SK-N-DZ (cell line): ENCODE results near the gene MORN1.

Experiments
- DNase-seq: peaks from one replicate; pipeline ENCODE4 v3.0.0-alpha.2; 2015; ENCODE audit warnings: low spot score

MORN1 gene

DNA sequence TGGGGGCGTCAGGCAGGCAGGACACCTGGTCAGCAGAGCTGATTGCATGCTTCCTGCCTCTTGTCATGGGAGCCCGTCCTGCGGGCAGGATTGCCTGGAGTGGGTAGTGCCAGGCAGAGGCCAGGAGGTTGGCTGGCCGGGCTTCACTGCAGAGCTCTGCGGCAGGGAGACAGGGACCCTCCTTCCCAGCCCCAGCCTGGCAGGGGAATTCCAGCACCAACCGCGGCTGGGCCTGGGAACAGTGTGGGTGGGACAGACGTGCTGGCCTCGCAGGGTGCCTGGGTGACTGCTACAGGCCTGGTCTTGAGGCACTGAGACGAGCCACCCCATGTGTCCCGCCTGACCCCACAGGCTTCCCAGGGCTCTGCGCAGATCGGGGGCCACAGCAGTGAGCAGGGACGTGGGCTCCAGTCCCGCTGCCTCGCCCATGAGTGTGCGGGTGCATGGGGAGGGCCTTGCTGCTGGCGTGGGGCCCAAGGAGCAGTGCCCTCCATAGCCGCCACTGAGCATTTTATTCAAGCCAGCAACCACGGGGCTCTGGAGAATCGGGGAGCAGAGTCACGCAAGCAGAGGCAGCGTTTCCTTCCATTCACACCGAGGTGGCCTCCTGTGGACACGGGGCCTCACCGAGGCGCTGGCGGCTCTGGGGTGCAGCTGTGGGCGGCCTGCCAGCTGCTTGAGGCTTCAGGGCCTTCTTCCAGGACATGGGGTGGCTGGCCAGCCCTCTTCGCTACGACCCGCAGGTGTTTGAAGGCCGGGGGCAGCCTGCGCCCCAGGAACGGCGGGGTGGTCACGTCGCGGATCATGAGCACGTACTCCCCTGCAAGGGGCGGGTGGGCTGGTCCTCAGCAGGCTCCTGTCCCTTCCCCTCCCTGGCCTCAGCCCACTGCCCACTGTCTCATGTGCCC lies 70.3 kb downstream of the MORN1 start:
- no peak for DNase-seq

DNA sequence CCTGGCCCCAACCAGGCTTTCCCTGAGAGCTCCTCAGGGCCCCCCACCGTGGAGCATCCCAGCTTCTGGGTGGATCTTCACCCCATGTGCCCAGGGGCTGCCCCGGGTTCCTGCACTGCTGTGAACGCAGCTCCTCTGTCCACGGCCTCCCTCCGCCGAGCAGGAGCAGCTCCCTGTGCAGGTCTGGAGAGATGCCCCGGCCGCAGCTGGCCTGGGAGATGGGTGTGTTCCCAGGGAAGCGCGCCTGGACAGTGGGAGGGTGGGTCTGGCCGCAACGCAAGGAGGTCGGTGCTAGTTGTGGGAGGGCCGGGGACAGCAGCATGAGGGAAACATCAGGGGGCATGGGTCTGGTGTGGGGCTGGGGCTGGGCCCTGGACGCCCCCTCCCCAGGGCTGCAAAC lies 71.3 kb downstream of the MORN1 start:
- no peak for DNase-seq

DNA sequence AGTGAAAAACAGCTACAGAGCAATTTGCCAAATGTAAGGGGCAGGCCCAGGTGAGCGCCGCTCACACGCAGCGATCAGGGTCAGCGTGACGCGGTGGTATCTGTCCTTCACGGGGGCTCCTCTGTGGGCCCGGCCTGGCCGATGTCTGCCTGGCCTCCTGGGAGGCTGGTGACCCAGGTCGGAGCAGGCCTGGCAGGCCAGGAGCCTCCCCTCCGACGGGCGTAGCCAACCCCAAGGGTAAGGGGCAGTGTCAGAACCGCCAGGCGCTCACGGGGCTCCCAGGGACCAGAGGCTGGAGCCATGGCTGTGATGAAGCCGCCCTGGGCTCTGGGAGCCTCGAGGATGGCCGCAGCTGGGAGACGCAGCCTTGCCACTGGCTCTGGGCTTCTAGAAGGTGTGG lies 72.1 kb downstream of the MORN1 start:
- DNase-seq: no peak

DNA sequence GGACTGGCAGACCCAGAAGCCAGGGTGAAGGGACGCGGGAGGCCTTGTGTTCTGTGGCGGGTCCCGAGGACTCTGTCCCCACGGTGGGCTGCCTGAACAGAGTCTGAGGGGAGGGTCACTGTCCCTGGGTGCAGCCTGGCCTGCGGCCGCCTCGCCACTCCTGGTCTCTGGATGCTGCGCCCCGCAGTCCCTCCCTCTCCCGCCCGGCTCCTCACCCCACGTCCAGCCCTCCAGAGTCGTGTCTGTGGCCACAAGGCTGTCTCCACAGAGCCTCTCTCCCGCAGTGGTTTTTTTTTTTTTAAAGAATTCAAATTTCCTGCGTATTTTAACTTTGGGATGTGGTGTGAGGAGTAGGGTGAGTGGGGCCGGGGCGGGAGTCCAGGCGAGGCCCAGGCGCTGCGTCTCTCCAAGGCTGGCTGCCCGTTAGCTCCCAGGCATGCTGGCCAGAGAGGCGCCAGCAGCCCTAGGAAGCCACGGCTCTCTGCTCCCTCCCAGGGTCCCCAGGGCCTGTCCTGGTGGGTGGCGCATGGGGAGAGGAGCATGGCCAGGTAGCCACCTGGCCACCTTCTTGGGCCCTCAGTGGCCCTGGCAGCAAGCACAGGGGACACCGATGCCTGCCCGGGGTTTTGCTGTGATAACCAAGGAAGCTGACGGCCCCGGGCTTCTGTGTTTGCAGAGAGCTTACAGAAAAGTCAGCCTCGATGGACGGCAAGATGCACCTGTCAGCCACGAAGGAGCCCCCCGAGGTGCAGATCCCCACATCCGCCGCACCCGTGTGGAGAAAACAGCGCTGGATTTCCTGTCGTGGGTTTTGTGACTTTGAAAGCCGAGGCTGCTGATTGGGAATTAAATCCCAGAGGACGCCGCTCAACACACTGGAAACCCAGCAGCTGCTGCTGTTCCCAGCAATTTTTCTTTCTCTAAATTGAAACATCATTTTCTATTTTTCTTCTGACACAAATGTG lies 72.8 kb downstream of the MORN1 start:
- DNase-seq: no peak

DNA sequence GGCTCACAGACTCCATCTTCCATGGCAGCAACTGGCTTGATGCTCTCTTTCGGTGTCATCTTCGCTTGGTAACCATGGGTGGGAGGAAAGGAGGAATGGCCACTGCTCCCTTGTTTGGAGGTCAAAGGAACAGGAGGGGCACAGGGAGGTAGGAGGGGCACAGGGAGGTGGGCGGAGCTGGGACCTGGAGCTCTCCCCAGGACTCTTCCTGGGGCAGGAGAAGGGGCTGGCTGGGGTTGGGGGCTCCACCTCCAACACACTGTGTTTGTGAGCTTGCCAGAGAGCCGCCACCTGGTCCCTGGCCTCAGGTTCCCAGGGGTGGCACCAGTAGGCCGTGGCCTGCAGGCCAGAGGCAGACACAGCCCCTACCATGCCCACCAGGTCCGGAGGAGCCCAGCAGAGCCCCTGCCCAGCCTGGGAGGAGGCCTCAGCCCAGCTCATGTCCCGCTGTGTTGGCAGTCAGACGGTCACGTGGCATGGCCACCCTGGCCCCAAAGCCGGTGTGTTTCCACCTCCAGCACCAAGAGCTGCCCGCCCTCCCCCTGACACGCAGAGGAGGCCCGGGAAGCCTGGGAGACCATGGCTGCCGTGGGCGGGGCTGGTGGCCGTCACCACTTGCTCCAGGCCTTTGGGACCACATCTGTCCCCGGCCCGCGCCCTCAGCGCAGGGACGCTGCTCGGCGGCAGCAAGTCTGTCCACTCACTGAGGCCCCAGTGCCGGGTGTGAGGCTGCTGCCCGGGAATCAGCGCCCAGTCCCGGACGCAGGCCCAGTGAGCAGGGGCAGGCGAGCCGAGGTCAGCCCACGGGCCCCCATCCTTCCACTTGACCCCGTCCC lies 73.9 kb downstream of the MORN1 start:
- no peak for DNase-seq

DNA sequence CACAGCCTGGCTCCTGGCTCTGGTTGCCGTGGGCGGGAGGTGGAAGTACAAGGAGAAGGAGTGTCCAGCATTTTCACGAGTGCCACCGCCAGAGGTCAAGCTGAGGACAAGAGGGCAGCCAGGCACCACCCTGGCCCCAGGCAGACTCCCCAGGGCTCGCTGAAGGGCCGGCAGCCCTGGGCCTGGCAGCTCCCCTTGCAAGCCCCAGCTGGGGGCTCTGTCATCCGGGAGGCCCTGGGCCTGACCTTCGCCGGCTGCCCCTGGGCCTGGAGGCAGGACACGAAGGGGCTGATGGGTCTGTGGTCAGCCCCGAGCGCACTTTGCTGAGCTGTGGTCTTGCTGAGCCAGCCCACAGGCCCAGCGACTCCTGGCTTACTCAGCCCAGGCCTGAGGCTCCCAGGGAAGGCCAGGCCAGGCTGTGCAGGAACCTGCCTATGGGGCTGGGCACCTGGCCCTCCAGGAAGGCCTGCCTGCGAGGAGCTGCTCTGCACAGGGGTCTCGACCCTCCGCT lies 74.8 kb downstream of the MORN1 start:
- no peak for DNase-seq

DNA sequence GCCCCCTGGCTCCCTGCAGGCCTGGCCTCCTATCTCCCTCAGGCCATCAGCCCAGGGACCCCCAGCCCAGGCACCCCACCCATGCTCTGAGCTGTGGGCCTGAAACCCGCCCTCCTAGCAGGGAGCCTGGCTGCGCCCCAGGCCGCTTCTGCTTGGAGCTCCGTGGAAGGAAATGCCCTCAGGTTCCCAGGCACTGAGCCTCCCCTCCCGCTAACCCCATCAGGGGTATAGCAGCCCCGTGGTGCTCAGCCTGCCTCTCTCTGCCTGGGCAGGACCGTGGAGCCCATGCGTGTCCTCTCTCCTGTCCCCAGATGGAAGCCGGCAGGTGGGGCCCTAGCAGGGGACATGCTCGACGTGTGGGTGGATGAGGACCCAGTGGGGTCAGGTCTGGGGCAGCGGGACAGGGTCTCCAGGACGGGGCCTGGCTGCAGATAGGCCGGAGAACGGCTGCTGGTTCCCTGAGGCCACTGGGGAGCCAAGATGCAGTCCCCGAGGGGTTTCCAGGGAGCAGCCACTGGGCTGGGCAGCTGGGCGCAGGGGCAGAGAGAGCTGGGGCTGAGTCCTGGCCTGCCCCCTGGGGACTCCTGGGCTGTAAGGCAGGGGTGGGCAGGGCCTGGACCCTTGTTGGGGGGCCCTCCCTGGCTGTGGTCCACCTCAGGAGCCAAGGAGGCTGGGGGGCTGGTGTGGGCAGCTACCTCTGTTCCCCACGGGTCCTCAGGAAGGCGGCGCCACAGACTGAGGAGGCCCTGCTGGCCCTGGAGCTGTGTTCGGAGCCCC lies 75.5 kb downstream of the MORN1 start:
- DNase-seq: no peak

DNA sequence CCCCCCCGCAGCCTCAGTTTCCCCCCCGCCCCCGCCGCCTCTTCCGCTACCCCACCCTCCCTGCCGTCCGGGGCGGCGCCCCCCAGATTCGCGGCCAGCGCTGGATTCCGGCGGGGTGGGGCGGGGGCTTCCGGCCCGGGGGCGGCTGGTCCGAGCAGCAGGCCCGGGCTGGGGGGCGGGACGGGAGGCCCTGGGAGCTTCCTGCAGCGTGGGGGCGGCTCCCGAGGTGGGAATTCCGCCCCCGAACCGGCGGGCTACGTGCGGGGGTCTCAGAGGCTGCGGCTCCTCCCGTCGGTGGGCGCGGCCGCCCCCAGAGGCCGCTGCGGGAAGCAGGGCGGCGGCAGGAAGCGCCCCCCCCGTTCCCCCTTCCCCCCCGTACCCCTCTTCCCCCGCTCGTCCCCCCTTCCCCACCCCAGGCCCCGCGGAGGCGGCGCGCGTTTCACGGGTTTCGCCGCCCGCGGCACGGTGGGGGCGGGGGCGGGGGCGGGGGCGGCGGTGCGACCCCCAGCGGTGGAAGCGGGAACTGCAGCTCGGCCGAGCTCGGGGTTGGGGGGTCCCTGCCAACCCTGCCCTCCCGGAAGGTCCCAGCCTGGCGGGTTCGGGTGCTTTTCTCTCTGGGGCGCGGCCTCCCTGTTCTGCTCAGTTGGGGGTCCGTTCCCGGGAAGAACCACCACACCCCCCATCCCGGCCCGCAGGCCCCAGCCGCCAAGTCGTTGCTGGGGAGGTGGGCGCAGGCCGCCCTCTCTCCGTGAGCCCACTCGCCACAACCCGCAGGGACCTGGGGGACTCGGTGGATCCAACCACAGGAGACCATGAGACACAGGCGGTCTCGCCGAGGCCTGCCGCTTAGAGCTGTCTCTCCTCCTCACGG lies 76.3 kb downstream of the MORN1 start:
- no peak for DNase-seq

DNA sequence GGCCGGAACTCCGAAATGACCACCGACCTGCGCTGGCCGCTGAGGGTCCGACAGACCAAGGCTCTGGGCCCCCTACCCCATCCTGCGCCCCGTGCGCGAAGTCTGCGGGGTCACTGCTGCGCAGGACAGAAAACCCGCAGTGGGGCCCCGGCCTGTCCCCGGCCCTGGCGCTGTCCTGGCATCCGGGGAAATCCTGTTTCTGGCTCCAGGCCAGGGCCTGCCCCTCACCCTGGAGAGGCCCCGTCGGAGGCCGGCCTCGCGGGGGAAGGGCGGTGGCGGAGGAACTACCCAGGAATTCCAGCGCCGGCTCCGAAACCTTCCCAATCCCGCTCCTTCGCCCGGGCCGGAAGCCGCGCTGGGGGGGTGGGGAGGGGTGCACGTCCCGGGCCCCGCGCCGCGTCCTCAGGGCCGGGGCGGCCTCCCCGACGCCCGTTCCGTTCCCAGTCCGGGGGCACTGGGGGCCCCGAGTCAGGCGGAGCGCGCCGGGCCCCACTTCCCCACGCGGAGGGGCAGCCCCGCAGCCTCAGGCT lies 77.0 kb downstream of the MORN1 start:
- DNase-seq: no peak

DNA sequence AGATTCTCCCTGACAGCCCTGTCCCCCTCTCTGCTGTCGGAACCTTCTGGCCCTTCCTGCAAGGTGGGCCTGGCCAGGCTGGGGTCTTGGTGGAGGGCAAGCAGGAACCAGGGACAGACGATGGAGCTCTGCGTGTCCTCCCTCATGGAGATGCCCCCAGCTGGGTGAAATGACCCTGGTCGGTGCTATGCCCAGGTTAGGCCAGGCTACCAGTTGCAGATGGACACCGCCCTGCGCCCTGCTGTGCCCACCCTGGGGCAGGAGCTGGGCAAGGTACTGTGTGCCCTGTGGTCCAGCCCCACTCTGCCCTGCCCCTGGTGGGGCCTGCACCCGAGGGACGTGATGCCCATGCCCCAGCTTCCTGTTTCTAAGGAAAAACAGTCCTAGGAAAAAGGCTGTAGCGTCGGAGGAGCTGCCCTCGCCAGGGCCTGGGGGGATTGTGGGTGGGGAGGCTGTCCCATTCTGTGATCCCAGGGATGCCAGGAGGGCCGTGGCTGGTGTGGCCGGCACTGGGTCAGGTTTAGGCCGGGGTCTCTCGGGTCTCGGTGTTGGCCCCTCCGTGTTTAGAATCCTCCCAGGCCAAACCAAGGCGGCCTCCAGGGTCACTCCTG lies 77.6 kb downstream of the MORN1 start:
- no peak for DNase-seq

DNA sequence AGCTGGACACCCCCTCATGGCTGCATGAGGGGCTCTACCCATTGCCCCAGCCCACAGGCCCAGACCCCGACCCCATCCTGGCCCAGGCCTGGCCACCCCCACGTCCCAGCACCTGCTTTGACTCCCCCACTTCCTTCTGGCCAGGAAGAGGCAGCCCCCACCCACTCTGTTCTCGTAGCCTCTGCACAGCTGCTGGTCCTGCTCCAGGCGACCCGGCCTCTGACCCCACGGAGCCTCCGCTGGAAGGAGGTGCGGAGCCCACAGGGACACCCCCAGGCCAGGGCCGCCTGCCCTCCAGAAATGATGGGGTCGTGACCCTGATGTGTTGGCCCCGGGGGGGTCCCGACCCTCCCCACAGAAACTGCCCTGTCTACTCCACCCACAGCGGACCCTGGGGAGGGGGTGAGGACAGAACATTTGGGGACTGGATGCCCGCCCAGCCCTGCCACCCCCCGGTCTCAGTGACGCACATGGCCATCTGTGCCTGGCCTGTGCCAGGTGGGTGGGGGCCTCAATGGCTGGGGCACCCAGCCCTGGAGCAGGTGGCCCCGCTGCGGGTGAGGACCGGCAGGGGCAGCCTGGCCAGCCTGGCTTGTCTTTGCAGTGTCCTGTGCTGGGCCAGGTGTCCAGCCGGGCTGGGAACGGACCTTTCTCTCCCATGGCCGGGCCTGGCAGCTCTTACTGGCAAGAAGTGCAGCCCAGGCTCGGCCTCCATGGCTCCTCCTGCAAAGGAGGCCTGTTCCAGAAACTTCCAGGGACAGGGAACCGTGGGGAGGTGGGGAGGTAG lies 78.6 kb downstream of the MORN1 start:
- no peak for DNase-seq

DNA sequence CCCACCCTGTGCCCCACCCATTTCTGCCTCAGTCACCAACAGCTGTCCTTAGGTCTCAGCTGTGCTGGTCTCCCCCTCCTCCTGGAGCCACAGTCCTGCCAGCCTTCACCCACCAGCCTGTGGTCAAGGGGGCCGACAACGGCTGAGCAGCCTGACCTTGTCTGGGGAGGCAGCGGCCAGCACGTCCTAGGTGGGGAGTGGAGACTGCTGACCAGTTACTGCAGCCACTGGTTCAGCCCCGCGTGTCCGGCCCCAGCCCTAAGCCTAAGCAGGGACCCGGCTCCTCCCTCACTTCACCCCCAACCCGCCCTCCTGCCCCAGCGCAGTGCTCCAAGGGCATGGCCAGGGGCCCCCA lies 79.2 kb downstream of the MORN1 start:
- no peak for DNase-seq

DNA sequence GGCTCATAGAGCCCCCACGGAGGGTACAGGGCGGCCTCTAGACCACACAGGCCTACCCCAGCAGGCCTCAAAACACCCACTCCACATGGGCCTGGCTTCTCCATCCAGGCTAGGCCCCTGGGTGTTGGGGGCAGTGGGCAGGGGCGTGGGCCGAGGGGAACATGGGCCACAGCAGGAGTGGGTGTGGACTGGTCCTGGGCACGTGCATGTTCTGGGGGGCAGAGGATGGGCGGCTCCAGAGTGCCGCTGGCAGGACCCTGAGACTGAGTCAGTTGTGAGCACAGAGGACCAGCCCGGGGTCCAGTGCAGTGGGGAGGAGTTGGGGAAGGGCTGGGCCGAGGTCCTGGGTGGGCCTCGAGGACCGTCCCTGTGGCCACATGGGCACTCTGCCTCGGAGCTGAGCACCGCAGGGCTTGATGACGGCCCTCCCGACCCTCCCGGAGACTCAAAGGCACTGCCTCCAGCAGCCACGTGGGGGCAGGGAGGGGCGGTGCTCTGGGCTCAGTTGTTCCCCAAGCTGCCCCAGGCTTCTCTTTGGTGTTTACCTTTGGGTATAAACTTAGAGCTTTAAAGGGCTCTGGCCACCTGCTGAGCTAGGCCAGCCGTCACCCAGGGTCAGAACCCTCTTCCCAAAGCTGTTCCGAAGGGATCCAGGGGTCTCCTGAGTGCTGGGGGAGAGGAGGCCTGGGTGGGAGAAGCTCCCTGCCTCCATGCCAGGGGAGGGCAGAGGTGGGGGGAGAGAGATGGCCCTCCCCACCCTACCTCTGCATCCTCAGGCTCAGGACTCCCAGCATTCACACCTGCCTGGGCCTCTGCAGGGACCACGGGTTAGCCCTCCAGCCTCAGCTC lies 79.9 kb downstream of the MORN1 start:
- DNase-seq: peak; percentile 47

DNA sequence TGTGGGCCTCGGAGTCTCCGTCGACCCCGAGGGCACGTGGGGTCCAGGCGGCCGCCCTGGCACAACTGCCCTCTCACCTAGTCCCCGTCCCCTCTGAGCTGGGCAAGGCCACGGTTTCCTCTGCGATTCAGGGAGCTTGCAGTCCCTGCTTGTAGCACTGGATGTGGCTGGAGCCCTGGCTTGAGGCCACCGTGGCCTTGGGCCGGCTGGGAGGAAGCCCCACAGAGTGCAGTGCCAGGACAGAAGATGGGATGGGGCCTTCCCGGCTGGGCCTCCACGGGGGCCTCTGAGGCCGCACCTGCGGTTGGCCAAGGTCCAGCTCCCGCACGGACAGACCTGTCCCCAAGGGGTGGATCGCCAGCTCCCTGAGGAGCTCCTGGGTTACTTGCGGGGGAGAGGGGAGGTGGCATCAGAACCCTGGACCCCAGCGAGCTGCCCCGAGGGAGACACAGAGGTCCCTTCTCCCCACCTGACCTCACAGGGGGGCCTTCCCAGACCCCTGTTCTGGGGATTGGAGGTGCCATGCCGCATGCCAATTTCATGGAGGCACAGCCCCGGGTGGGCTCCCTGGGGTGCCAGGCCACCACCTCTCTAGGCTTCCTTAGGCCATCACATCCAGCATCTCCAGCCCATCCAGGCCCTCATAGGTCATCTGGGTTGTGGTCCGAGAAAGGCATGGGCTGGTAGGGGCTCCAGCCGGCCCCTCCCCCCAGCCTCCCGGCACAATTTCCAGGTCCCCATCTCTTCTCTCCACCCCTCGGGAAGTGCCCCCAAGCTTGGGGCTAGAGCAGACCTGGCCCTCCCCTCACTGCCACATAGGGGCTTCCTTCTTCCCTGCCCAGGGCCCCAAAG lies 80.8 kb downstream of the MORN1 start:
- DNase-seq: no peak

DNA sequence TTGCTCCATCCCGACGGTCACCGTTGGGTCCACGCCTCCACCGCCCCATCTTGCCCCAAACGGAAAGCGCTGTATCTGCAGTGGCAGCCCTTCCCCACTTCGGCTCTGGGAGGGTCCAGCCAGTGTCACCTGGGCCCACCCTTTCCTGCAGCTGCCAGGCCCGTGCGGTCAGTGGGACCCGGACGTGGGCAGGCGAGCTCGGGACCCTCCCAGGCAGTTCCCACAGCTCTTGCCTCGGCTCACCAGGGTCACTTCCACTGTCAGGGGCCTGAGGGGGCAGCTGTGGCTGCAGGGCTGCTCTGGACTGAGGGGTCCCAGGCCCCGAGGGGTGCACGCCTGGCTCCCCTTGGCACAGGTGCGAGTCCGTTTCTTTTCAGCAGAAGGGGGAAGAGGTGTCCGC lies 82.5 kb downstream of the MORN1 start:
- DNase-seq: no peak

DNA sequence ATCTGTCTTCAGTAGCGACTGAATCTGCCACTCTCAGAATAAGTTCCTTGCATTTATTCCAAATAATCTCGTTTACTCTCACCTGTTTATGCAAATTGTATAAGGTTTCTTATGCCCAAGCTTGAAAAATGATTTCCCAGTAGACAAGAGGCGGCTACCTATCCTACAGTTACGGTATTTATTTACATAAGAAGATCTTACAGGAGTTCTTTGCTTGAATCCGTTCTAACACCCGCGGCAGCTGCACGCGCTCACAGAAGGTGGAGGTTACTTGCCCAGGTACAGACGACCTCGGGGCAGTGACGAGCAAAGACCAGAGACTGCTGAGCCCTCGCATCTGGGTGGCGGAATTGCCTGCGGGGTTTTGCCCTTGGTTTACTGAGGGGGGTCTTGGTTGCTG lies 83.4 kb downstream of the MORN1 start:
- DNase-seq: no peak
